ENCODE measurements around the gene GPR68.
"Not testable (repeated sequence)": the region's sequence is repeated elsewhere in the genome, so short reads cannot be mapped to it uniquely, and the experiment has no call there.

Gene GPR68

DNA sequence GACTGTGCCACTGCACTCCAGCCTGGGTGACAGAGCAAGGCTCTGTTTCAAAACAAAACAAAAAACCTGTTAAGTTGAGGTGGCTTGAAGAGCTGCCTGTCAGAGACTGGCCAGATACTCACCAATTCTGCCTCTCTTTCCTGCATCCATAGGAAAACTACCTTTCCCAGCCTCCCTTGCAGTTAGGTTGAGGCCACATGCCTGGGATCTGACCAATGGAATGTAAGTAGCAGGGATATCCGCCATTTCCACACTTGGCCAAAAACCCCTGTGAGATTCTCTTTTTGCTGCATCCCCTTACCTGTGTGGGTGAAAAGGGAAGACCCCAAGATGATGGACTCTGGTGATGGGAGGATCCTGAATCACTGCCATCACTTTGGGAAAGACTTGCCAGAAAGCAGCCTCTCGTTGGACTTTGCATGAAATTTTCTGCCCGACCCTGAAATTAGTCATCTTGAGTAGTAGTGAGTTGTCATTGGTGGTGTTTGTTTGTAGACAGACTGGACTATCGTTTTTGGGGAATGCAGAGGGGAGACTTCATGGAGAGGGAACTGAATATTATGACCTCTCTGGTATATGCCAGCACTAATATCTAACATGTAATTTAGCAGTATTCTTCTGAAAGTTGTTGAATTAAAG lies 14.0 kb downstream of the GPR68 start:
- no peak overlapping the region for H3K27ac ChIP-seq
- ChIA-PET CTCF (no interaction called here), POLR2A (ENCODE audit: low non-redundant PET) (no interaction called here)
- DNase-seq (ENCODE audit: low spot score): no peak
- TF ChIP-seq, protein P1, sequence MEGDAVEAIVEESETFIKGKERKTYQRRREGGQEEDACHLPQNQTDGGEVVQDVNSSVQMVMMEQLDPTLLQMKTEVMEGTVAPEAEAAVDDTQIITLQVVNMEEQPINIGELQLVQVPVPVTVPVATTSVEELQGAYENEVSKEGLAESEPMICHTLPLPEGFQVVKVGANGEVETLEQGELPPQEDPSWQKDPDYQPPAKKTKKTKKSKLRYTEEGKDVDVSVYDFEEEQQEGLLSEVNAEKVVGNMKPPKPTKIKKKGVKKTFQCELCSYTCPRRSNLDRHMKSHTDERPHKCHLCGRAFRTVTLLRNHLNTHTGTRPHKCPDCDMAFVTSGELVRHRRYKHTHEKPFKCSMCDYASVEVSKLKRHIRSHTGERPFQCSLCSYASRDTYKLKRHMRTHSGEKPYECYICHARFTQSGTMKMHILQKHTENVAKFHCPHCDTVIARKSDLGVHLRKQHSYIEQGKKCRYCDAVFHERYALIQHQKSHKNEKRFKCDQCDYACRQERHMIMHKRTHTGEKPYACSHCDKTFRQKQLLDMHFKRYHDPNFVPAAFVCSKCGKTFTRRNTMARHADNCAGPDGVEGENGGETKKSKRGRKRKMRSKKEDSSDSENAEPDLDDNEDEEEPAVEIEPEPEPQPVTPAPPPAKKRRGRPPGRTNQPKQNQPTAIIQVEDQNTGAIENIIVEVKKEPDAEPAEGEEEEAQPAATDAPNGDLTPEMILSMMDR (conservative IDR thresholded peaks at IDR 0.05; ENCODE audit: low read depth): no peak

DNA sequence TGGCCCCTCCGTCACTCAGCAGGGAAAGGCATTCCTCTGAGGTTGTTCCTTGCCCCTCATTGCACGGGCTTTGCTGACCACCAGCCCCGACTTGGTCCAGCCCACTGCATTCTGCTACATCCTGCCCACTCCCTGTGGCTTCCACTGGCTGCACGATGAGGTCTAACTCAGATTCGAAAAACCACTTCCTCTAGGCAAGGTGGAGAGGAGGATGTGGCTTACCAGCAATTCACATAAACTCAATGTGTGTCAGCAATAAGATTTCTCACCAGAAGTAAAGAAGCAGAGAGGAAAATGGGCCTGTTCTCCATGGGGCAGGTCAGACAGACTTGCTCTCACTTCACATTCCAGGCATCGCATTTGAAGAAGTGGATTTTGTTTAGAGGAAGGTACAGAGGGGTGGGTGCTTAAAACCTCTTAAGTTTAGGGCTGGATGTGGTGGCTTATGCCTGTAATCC lies 14.7 kb downstream of the GPR68 start:
- no peak for DNase-seq (ENCODE audit: low spot score)
- POLR2A ChIA-PET (ENCODE audit: low non-redundant PET): no interaction called here
- no peak overlapping the region for H3K27ac ChIP-seq
- CTCF ChIA-PET: interaction anchor here (0.6 kb wide), 1 partner anchor 57 kb away, joined by 3 read pairs; no protein-coding TSS in a partner anchor
- TF ChIP-seq, protein P1 (conservative IDR thresholded peaks at IDR 0.05; ENCODE audit: low read depth): no peak

DNA sequence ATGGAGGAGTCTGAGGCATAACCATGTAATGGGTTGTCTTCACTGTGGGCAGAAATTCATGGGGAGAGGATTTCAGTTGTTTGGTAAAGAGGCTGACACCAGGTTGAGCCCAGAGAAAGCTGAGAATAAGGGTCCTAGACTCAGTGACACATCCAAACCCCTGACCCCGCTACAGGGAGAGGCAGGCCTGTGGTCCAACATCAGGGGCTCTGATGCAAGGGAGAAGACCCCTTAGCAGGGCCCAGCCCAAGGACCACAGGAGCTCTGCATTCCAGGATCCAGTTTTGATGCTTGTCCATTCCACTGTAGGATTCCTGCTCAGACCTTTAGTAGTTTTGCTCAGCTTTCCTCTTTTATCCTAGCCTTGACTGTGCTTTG lies 15.5 kb downstream of the GPR68 start:
- peak overlapping the region; percentile 64; the same call in 1 of the 2 replicates for H3K27ac ChIP-seq
- CTCF ChIA-PET: interaction anchor here (0.6 kb wide), 1 partner anchor 58 kb away, joined by 3 read pairs; no protein-coding TSS in a partner anchor
- no peak for DNase-seq (ENCODE audit: low spot score)
- POLR2A ChIA-PET (ENCODE audit: low non-redundant PET): no interaction called here
- TF ChIP-seq, protein P1 (conservative IDR thresholded peaks at IDR 0.05; ENCODE audit: low read depth): no peak

DNA sequence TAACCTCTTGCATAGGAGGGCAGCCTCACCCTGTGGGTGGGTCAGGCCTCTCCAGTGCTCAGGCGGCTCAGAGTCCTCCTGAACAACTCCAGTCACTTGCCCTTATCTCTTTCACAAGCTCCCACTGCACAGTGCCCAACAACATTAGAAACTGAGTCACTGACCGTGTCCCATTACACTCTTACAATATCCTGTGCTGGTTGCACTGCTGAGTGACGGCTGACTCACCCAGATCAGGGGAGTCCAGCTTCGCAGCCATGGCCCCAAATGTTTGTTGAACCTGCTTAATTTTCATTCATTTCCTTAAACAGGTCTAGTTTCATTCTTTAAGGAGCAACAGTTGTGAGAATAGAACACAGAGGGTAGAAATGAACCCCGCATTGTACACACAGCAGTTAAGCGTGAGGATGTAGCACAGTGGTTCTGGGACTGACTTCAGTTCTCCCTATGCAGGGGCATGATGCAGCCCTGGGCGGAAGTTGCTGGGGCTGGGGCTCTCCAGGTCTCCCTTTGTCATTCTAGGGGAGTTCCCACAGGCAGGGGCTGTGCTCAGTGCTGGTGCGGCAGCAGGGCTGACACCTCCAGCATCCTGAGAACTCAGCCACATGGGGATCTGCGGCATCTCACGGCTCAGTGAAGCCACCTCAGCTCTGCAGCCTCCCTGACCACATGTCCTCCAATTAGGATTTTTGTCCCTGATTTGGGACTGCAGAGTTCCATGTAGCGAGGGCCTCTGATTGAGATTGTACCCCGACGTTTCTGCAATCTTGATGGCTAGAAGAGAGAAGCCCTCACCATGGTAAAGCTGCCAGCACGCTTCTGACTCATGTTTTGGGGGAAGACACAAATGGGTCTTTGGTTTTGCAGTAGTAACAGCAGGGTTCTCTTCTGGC lies 16.1 kb downstream of the GPR68 start:
- CTCF ChIA-PET: no interaction called here
- POLR2A ChIA-PET (ENCODE audit: low non-redundant PET): no interaction called here
- H3K27ac ChIP-seq: peak overlapping the region; percentile 64
- TF ChIP-seq, protein P1 (conservative IDR thresholded peaks at IDR 0.05; ENCODE audit: low read depth): no peak
- peak; percentile 36 for DNase-seq (ENCODE audit: low spot score)

DNA sequence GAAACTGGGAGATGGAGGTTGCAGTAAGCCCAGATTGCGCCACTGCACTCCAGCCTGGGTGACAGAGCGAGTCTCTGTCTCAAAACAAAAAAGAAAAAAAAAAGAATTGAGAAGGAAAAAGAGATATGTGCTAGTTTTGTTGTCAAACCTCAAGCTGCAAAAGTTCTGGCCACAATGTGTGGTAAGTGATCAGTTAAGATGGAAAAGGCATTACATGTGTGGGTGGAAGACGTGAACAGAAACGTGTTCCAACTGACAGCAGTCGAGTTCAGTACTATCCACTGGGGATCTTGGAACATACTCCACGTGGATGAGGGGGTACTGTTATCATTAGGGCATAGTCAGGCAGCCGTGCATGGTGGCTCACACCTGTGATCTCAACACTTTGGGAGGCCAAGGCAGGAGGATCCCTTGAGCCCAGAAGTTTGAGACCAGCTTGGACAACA lies 17.3 kb downstream of the GPR68 start:
- H3K27ac ChIP-seq: peak overlapping the region; percentile 64
- TF ChIP-seq, protein P1 (conservative IDR thresholded peaks at IDR 0.05; ENCODE audit: low read depth): no peak
- POLR2A ChIA-PET (ENCODE audit: low non-redundant PET): no interaction called here
- DNase-seq (ENCODE audit: low spot score): no peak
- CTCF ChIA-PET: no interaction called here

DNA sequence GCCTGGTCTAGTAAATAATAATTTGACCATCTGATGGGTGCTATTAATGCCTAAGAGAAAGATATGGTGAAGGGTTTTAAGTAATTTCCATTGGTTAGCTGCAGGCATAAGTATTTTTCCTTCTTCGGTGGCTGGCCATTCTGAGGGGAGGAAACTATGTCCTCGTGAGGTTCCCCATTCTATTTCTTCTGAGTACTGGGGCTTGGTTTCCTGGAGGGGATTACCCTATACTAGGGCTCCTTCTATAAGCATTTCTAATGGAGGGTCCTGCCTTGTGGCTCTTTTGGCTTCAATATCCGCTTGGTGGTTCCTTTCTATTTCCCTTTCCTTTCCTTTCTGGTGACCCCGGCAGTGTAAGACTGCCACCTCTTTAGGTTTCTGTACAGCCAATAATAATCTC lies 18.1 kb downstream of the GPR68 start:
- POLR2A ChIA-PET (ENCODE audit: low non-redundant PET); DNase-seq (ENCODE audit: low spot score); H3K27ac ChIP-seq: not testable (repeated sequence)
- CTCF ChIA-PET: interaction anchor here (0.6 kb wide), 3 partner anchors 8 to 97 kb away, joined by 3 read pairs; no protein-coding TSS in a partner anchor

DNA sequence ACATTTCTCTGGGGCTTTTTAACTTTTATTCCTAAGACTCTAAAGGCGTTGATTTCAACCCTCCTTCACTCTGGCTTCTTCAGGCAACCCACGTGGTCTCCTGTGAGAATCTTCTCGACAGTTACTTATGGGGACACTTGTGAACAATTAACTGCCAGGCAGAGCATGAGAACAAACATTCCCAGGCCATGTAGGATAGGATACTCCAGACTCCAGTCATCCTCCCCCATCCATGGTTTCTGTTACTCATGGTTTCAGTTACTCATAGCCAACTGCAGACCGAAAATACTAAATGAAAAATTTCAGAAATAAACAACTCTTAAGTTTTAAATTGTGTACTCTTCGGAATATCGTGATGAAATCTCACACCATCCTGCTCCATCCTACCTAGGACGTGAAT lies 19.5 kb downstream of the GPR68 start:
- TF ChIP-seq, protein P1 (conservative IDR thresholded peaks at IDR 0.05; ENCODE audit: low read depth): no peak
- DNase-seq (ENCODE audit: low spot score): no peak
- no peak overlapping the region for H3K27ac ChIP-seq
- ChIA-PET CTCF (no interaction called here), POLR2A (ENCODE audit: low non-redundant PET) (no interaction called here)

Measured in RWPE1 (cell line).